ENCODE results near the gene CADPS. TPM values are rescaled to one million over a fixed set of nuclear protein-coding genes. Genes with fewer than 3 reads are reported as not detected.

The CADPS gene
- polyA plus RNA-seq, 1 of the 3 experiments (the other 2 are of a cell fraction): 5.8 TPM

GRCh38 chr3:62727536-62727935, 147.7 kb downstream of the CADPS start:
- Histone ChIP-seq H2AFZ (ENCODE audit: low read depth) (no peak overlapping the region), H3K4me3 (ENCODE audit: low read depth in 2 of 2, low read length in 1 of 2) (no peak overlapping the region), H3K4me1 (ENCODE audit: control insufficient read depth in 1 of 2, insufficient read depth in 2 of 2, low read depth in 1 of 2, low read length in 1 of 2) (peaks cover 10 to 30% of the 10 kb centered on the region in 2 experiments; a peak in 3 of 4 replicates), H3K36me3 (replicated peaks in 1 of 2; ENCODE audit: control insufficient read depth in 1 of 2, insufficient read depth in 2 of 2, low read length in 1 of 2) (no peaks in the 10 kb centered on the region), H3K9me3 (no peaks in the 10 kb centered on the region), H3K27ac (ENCODE audit: low read depth in 2 of 2, low read length in 1 of 2) (peak overlapping the region in 1 of 2 experiments; percentile 84; a peak in 2 of 4 replicates), H3K27me3 (ENCODE audit: insufficient read depth) (no peaks in the 10 kb centered on the region), H3F3A (replicated peaks; ENCODE audit: insufficient read depth) (peaks cover 23% of the 10 kb centered on the region), H3K9ac (peak overlapping the region; percentile 40; the same call in 1 of the 2 replicates), H3K9me2 (no peaks in the 10 kb centered on the region), H3K4me2 (peak overlapping the region; percentile 27; the same call in 1 of the 2 replicates), H3K79me2 (ENCODE audit: insufficient read depth) (no peaks in the 10 kb centered on the region), H4K20me1 (ENCODE audit: insufficient read depth) (no peaks in the 10 kb centered on the region)
- POLR2A ChIA-PET: interaction anchor here (0.6 kb wide), 1 partner anchor 11 kb away, joined by 3 read pairs; no protein-coding TSS in a partner anchor
- TF ChIP-seq JUND (IDR thresholded peaks at IDR 0.05): peak; percentile 66
- TF ChIP-seq RCOR1 (IDR thresholded peaks at IDR 0.05; ENCODE audit: low read length): no peak
- TF ChIP-seq FOXM1 (IDR thresholded peaks at IDR 0.05; ENCODE audit: low read depth): no peak
- TF ChIP-seq RAD21 (IDR thresholded peaks at IDR 0.05; ENCODE audit: low read length): no peak
- no peak for TF ChIP-seq FOXJ3 (CRISPR knock-in tag; IDR thresholded peaks at IDR 0.05)
- peak; percentile 58; the same call in 1 of the 2 replicates for TF ChIP-seq TEAD4 (IDR thresholded peaks at IDR 0.05; ENCODE audit: borderline replicate concordance, insufficient read depth)
- peak; percentile 75; the same call in 1 of the 2 replicates for TF ChIP-seq FOSL2 (IDR thresholded peaks at IDR 0.05; ENCODE audit: borderline replicate concordance, low read depth)
- TF ChIP-seq EP300 (IDR thresholded peaks at IDR 0.05; ENCODE audit: borderline replicate concordance in 1 of 2, low read depth in 1 of 2, low read length in 1 of 2): no peak
- TF ChIP-seq PBX3 (IDR thresholded peaks at IDR 0.05): peak; percentile 38; the same call in 1 of the 2 replicates
- TF ChIP-seq CTCF (IDR thresholded peaks at IDR 0.05): no peak
- TF ChIP-seq TCF12 (IDR thresholded peaks at IDR 0.05): peak; percentile 41; the same call in 1 of the 2 replicates
- DNase-seq: no peak
- 21% methylated on average over 1 of the region's 1 CpG for WGBS (ENCODE audit: low lambda C conversion rate)
- CTCF ChIA-PET: no interaction called here

GRCh38 chr3:62724503-62724902, 150.7 kb downstream of the CADPS start:
- no peak overlapping the region for H3K4me2 ChIP-seq
- no peaks in the 10 kb centered on the region for H3K27me3 ChIP-seq (ENCODE audit: insufficient read depth)

More at GRCh38 chr3:62724503-62724902, 150.7 kb downstream of the CADPS start:
- H4K20me1 ChIP-seq (ENCODE audit: insufficient read depth): no peaks in the 10 kb centered on the region
- no peaks in the 10 kb centered on the region for H3K79me2 ChIP-seq (ENCODE audit: insufficient read depth)
- no peaks in the 10 kb centered on the region for H3K9me3 ChIP-seq
- TF ChIP-seq YY1 (IDR thresholded peaks at IDR 0.05; ENCODE audit: low read depth): no peak
- TF ChIP-seq MEF2A (IDR thresholded peaks at IDR 0.05; ENCODE audit: borderline replicate concordance, low read depth): no peak
- no peak for TF ChIP-seq RAD21 (IDR thresholded peaks at IDR 0.05; ENCODE audit: low read length)
- no peak for TF ChIP-seq USF1 (IDR thresholded peaks at IDR 0.05; ENCODE audit: borderline replicate concordance, low read depth)
- TF ChIP-seq FOSL2 (IDR thresholded peaks at IDR 0.05; ENCODE audit: borderline replicate concordance, low read depth): no peak
- TF ChIP-seq ZBTB33 (IDR thresholded peaks at IDR 0.05; ENCODE audit: borderline replicate concordance, low read depth): no peak
- TF ChIP-seq IRF3 (IDR thresholded peaks at IDR 0.05; ENCODE audit: low read depth, low read length): no peak
- no peak for TF ChIP-seq POLR2AphosphoS5 (IDR thresholded peaks at IDR 0.05; ENCODE audit: low read depth, low read length)
- no peak for TF ChIP-seq FOXJ3 (CRISPR knock-in tag; IDR thresholded peaks at IDR 0.05)
- TF ChIP-seq JUND (IDR thresholded peaks at IDR 0.05): no peak
- no peak for TF ChIP-seq TCF12 (IDR thresholded peaks at IDR 0.05)
- TF ChIP-seq NFIC (IDR thresholded peaks at IDR 0.05; ENCODE audit: borderline replicate concordance): no peak
- TF ChIP-seq TEAD4 (IDR thresholded peaks at IDR 0.05; ENCODE audit: borderline replicate concordance, insufficient read depth): no peak
- TF ChIP-seq TAF1 (IDR thresholded peaks at IDR 0.05; ENCODE audit: borderline replicate concordance, low read depth, low read length): no peak
- POLR2A ChIA-PET: no interaction called here
- no peaks in the 10 kb centered on the region for H3K36me3 ChIP-seq (replicated peaks in 1 of 2; ENCODE audit: control insufficient read depth in 1 of 2, insufficient read depth in 2 of 2, low read length in 1 of 2)
- no peak overlapping the region for H3K27ac ChIP-seq (ENCODE audit: low read depth in 2 of 2, low read length in 1 of 2)
- WGBS (ENCODE audit: low lambda C conversion rate): 84% methylated on average over 4 of the region's 4 CpGs
- no peak overlapping the region for H3K4me3 ChIP-seq (ENCODE audit: low read depth in 2 of 2, low read length in 1 of 2)
- DNase-seq: no peak
- H2AFZ ChIP-seq (ENCODE audit: low read depth): no peak overlapping the region
- H3K9me2 ChIP-seq: no peaks in the 10 kb centered on the region
- CTCF ChIA-PET: interaction anchor here (1.4 kb wide), 1 partner anchor 45 kb away, joined by 3 read pairs; no protein-coding TSS in a partner anchor
- peaks cover 23% of the 10 kb centered on the region for H3F3A ChIP-seq (replicated peaks; ENCODE audit: insufficient read depth)
- H3K9ac ChIP-seq: no peak overlapping the region
- H3K4me1 ChIP-seq (ENCODE audit: control insufficient read depth in 1 of 2, insufficient read depth in 2 of 2, low read depth in 1 of 2, low read length in 1 of 2): peaks cover 10 to 30% of the 10 kb centered on the region in 2 experiments; a peak in 3 of 4 replicates

Data from SK-N-SH (cell line).